ENCODE results near the gene S100A2. TPM values are rescaled to one million over a fixed set of nuclear protein-coding genes. Genes with fewer than 3 reads are reported as not detected.

The S100A2 gene
- total RNA-seq, 2 donors from 2014 or later: 1.0 to 2.4 TPM

GRCh38 chr1:153546796-153547559 is 18.7 kb downstream of the S100A2 start:
- Histone ChIP-seq H3K27me3 (no peaks in the 10 kb centered on the region), H3K4me3 (no peak overlapping the region), H3K4me1 (peaks cover 32% of the 10 kb centered on the region), H3K36me3 (no peaks in the 10 kb centered on the region), H3K27ac (no peak overlapping the region), H3K9ac (ENCODE audit: low read depth in 2 of 2, low read length in 2 of 2) (peak overlapping the region in 1 of 2 donors; percentile 23), H3K9me3 (no peaks in the 10 kb centered on the region)
- no peak for TF ChIP-seq CTCF (IDR thresholded peaks at IDR 0.05)
- no peak for DNase-seq
- intact Hi-C loops (cut with DNase I): no loop called here

- H3K9me3 ChIP-seq: no peaks in the 10 kb centered on the region
- DNase-seq: no peak
- TF ChIP-seq CTCF (IDR thresholded peaks at IDR 0.05): no peak
- H3K9ac ChIP-seq (ENCODE audit: low read depth in 2 of 2, low read length in 2 of 2): peak overlapping the region in 1 of 2 donors; percentile 23
- peaks cover 32% of the 10 kb centered on the region for H3K4me1 ChIP-seq
- no peak overlapping the region for H3K4me3 ChIP-seq
- H3K27me3 ChIP-seq: no peaks in the 10 kb centered on the region
- H3K27ac ChIP-seq: peak overlapping the region; percentile 91
- intact Hi-C loops (cut with DNase I): no loop called here
- no peaks in the 10 kb centered on the region for H3K36me3 ChIP-seq
Measured at GRCh38 chr1:153546371-153546770, 19.3 kb downstream of the S100A2 start.

GRCh38 chr1:153545067-153546055 is 20.3 kb downstream of the S100A2 start, which contains the start of gene S100A4:
S100A4 (minus strand) TSS chr1:153545806; CDS start chr1:153544794, 1,012 bp downstream.
- H3K9me3 ChIP-seq: no peaks in the 10 kb centered on the region
- H3K4me3 ChIP-seq: peak within 1 kb of the TSS; percentile 32
- intact Hi-C loops (cut with DNase I): no loop called here
- H3K9ac ChIP-seq (ENCODE audit: low read depth in 2 of 2, low read length in 2 of 2): peak within 1 kb of the TSS; percentile 68 to 77
- TF ChIP-seq CTCF (IDR thresholded peaks at IDR 0.05): no peak
- peak; percentile 99 for DNase-seq
- H3K4me1 ChIP-seq: peaks cover 32% of the 10 kb centered on the region
- peak within 1 kb of the TSS; percentile 91 for H3K27ac ChIP-seq
- no peaks in the 10 kb centered on the region for H3K36me3 ChIP-seq
- no peaks in the 10 kb centered on the region for H3K27me3 ChIP-seq

- TF ChIP-seq CTCF (IDR thresholded peaks at IDR 0.05): no peak
- H3K9me3 ChIP-seq: no peaks in the 10 kb centered on the region
- intact Hi-C loops (cut with DNase I): no loop called here
- peak overlapping the region; percentile 91 for H3K27ac ChIP-seq
- no peaks in the 10 kb centered on the region for H3K27me3 ChIP-seq
- H3K9ac ChIP-seq (ENCODE audit: low read depth in 2 of 2, low read length in 2 of 2): peak overlapping the region; percentile 68 to 77
- DNase-seq: no peak
- peak overlapping the region; percentile 32 for H3K4me3 ChIP-seq
- H3K4me1 ChIP-seq: peaks cover 32% of the 10 kb centered on the region
- H3K36me3 ChIP-seq: no peaks in the 10 kb centered on the region
Measured at GRCh38 chr1:153544453-153545066, 21.1 kb downstream of the S100A2 start.

GRCh38 chr1:153543736-153544135 is 21.9 kb downstream of the S100A2 start:
- peak overlapping the region in 1 of 2 donors; percentile 77 for H3K9ac ChIP-seq (ENCODE audit: low read depth in 2 of 2, low read length in 2 of 2)
- H3K27me3 ChIP-seq: no peaks in the 10 kb centered on the region
- H3K36me3 ChIP-seq: no peaks in the 10 kb centered on the region
- DNase-seq: no peak
- peaks cover 33% of the 10 kb centered on the region for H3K4me1 ChIP-seq
- no peak overlapping the region for H3K4me3 ChIP-seq
- no peaks in the 10 kb centered on the region for H3K9me3 ChIP-seq
- intact Hi-C loops (cut with DNase I): no loop called here
- peak overlapping the region; percentile 91 for H3K27ac ChIP-seq
- TF ChIP-seq CTCF (IDR thresholded peaks at IDR 0.05): no peak
